HG03025 (cell line): ENCODE results near the gene LSAMP.

ENCODE experiments used
- ATAC-seq: cut with Tn5 transposase; IDR thresholded peaks from one replicate; pipeline ENCODE4 v1.9.1; 2021; ENCODE audit warnings: mild to moderate bottlenecking, moderate library complexity; ENCODE audit not compliant: unreplicated experiment, low FRiP score

LSAMP gene

DNA sequence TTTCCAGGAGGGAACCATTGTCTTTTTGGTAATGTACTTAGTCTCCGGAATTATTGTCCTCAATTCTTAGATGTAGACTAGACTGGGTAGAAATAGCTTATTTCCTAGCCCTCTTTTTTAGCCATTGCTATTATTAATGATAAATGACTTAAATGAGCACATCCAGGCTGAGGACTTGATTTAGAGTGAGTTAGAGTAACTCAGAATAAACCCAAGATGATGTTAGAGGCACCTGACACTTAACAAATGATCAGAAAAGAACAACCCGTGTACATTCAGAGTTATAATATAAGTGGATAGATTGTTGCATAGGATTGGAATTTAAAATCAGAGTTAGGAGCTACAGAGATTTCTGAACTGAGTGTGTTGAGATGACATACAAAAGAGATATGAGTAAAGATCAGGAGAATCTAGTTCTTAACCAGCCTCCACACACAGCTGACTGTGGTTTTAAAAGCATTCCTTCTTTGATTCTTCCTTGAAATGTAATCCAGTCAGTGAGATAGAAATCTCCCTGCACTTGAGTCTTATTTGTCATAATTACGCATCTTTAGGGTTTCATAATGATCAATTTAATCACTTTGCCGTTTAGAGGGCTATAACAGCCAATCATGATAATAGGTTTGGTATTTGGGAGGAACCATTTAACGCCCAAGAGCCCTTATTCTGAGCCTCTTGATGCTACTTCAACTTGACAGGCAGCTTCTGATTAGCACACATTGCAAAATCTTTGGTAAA, 455.4 kb downstream of the LSAMP start:
- ATAC-seq = no peak

DNA sequence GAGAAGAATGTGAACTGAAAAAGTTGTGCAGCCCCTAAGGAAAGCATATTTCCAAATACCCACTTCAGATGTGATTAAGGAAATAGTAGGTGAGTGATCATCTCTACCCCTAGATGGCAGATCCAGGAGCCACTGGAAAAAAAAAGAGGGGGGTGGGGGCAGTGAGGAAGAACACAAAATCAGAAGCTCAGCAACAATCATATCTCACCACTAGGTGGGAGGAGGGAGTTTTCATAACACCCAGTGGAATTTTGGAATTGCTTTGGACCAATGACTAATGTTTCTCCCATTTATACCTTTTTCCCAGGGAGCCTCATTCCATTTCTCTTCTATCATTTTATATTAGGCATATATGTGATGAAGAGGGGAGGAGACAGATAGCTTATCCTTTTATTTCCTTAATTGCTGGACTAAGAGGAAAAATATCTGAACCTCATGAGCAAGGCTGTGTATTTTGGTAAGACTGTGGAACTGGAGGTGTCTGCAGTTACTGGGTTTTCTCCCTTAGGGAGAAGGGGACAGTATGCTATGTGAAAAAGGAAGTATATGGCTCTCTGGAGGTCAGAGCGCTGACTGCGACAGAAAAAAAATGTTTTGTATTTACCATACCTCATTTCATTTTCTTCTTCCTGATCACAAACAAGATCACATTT, 458.6 kb downstream of the LSAMP start:
- no peak for ATAC-seq

DNA sequence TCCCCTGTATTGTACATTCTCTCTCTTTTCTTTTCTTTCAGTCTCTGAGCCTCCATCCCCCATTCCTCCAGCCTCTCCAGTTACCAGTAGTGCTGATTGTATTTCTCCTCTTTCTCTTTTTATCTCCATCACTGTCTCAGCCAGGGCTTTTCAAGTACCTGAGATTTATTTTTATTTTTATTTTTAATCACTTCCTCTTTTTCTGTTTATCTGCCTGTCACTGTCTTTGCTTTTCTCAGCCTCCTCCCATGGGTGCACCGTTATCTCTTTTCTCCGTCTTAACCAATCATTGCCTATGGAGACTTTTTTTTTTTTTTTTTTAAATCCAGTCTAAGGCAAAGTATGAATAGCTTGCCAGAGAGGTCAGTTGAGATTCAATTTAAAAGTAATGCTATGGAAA, 462.7 kb downstream of the LSAMP start:
- no peak for ATAC-seq

DNA sequence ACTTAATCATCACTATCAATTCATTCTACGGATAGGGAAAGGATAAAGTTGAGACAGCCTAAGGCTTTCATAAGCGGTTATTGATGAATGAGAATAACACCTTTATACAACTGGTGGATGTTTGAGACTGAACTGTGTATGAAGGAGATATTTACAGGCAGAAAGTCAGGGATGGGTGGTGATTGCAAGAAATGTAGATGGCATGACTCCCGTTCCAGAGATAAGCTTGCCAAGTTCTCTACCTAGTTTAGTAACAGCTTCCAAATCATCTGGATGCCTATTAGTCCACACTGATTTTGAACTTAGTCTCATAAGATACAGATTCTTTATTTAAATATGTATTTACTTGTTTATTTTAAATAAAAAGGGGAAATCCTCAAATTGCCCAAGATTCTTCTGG, 463.2 kb downstream of the LSAMP start:
- ATAC-seq = no peak

DNA sequence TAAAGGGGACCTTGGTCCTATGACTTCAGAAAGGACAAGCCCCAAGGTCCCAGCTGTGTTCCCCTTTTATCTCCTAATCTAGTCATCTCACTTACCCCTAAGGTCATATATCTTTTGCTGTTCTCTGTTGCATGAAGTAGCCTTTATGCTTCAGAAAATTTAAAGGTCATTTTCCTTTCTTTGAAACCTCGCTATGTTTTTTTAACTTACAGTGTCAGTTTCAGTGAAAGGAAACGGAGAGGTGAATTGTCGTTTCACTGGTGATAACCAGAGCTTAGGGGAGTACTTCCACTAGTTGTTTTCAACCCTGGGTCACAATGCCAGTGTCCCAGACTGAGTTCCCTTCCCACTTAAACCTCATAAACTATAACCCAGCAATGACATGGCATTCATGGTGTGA, 464.6 kb downstream of the LSAMP start:
- peak; percentile 42 for ATAC-seq

DNA sequence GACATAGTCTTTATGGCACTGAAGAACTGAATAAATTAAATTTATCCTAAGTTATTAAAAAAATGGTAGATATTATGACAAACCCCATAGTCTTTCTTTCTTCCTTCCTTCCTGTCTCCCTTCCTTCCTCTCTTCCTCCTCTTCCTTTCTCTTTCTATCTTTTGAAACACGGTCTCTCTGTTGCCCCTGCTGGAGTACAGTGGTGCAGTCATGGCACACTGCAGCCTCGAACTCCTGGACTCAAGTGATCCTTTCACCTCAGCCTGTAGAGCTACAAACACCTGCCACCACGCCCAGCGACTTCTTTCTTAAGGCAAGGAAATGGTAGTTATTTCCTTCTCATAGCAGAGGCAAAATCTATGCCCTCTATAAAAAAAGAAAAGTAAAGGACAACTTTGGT, 467.4 kb downstream of the LSAMP start:
- no peak for ATAC-seq

DNA sequence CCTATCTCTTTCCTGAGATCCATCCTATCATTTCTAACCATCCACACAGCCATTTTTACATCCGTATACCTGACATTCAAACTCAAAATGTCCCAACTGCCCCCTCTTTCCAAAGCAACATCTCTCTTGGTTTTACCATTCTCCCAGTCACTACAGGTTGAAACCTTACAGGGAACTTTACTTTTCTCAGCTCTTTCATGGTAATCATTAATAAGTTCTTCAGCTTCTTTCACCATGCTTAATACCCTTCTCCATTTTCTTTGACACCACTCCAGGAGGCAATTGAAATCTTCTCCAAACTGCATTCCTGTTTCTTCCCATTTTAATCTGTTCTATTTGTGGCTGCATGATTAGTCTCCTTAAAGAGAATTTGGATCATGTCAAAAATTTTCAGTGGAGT, 469.5 kb downstream of the LSAMP start:
- ATAC-seq = no peak

DNA sequence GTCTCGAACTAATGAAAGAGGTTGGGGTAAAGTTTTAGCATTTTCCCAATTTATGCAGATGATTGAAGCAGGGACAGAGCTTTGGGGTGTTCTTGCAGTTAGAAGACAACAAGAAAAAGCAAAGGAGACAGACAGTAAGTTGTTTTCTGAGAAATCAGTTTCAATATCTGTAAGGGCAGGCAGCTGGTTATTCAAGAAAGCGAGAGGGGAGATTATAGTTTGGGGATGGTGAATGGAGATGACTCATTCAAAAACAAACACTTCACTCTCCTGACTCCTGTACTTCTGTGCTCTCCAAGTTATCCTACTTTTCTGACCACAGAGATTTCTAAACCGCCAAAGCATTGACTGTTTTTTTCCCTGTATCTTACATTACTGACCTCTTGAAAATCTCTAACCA, 469.9 kb downstream of the LSAMP start:
- ATAC-seq = peak; percentile 63

DNA sequence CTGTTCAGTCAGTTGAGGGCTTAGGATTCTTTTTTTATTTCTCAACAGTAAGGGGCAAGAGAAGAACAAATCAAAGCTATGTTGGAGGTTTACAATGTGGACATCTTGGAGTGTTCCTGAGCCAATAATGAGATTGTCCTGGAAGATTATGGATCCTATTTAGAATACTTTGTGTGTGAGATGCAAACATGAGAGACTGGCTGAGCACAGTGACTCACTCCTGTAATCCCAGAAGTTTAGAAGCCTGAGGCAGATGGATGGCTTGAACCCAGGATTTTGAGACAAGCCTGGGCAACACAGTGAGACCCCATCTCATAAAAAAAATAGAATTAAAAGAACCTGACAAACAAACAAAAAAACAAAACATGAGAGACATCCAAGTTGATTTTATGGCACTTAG, 470.3 kb downstream of the LSAMP start:
- no peak for ATAC-seq

DNA sequence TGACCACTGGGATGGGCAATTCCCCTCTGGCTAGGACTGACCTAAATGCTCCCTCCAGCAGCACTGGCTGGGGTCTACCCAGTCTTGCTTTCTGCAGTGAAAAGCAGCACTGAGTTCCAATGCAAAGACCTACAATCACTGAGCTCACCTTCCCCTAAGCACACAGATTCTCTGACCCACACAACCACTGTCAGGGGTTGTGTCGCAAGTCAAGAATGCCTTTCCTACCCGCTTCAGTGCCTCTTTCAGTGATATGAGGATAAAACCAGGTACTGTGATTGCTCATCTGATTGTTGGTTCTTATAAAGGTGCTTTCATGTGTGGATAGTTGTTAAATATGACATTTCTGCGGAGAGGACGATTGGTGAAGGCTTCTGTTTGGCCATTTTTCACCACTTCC, 476.4 kb downstream of the LSAMP start:
- no peak for ATAC-seq

DNA sequence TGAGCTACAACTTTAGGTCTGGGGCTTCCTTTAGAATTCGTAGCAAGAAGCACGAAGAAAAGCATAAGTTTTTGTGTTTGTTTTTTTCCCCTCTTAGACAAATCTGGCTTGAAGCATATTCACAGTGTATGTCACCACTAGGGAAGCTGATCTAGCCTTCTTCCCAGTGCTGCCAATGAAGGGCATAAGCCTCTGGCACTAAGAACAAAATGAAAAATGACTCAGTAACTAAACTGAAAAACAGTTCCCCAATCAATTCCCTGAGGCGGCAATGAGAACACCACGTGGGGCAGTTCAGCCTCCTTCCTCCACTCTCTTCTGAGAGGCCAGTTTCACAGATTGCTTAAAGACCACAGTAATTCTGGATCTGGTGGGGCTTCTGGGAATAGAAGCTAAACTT, 483.9 kb downstream of the LSAMP start:
- ATAC-seq = no peak

DNA sequence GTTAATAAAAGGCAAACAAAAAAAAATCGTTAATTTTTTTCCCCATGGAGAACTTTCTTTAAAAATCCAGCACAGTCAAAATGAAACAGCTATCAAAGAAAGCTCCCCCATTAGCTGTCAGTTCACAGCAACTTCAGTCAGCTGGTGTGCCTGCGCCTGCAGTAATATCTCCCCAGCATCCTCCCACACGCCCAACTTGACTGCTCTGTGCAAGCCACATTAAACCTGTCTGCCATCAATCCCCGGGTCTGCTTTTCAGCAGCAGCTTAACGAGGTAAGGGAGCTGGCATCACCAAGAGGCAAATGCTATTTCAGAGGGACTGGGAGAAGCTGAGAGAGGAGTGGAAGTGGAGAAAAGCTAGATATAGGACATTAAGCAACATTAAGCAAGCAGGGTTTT, 484.5 kb downstream of the LSAMP start:
- ATAC-seq = peak; percentile 87

DNA sequence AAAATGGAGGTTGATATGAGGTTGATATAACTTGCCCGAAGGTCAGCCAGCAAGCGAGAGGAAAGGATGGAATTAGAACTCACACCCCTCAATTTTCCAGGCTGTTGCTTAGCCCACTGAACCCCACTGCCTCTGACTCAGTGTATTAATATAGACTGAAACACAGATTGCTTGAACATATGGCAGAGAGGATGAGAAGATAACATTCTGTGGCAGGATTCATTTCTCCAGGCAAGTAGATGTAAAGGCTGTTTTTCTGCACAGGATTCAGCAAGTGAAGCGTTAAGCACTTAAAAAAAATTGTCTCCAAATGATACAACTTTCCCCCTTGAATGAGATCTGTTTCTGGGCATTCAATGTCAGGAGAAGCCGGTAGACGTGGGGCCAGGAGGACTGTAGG, 486.8 kb downstream of the LSAMP start:
- ATAC-seq = no peak

DNA sequence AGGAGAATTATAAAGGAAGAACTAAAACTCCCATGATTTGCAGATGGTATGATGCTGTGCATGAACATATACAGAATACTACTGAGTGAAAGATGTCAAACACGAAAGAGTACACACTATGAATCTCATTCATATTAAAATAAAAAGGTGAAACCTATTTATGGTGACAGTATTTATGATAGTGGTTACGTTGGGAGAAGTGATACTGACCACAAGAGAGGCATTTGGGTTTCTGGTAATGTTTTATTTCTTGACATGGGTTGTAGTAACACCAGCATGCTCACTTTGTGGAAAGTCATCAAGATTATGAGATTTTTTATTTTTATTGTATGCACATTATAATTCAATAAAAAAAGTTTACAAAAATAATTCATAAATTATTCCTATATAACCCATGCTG, 498.0 kb downstream of the LSAMP start:
- no peak for ATAC-seq

DNA sequence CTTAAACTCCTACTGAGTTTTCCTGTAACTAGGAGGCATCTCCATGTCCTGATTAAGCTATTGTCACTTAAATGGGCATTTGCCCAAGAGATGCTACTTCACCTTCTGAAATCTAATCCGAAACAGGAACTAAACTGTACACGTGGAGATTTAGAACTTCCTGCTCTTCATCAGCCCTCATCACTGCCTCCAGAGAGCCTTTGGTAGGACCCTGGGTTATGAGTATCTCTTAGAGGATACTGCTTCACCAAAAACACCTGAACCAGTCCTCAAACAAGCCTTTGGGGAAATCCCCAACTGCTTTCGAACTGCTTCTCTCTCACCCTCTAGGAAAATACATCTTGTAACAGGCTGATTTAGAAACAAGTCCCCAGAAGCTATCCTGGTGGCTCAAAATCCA, 501.7 kb downstream of the LSAMP start:
- peak; percentile 54 for ATAC-seq

DNA sequence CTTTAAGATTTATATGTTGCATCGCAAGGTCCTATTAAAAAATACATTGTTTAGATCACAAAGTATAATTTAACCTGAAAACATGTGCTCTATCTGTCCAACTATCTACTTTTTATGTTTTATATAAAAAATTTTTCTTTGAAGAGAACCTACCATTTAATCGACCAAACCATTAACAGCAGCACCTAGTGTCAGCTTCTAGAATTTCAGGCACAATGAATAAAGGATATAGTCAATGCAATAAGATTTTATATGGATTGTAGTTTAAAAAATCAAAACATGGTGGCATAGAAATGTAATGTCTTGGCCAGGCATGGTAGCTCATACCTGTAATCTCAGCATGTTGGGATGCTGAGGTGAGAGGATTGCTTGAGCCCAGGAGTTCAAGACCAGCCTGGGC, 508.2 kb downstream of the LSAMP start:
- no peak for ATAC-seq

DNA sequence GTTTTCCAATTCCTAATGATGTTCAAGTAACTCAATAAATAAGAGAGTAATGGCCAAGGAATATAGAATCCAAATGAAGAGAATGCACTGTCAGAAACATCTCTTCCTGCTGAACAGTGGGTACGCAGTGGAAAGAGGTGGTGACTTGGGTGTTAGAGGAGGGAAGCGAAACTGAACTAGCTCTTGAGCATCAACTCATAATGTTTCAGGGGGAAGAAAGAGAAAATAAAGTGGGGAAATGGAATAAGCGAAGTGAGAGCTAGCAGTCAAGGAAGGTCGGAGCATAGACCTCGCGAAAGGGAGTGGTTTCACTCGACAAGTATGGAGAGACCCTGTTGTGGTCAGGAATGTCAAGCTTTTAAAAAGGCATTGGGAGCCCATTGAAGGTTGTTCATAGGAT, 512.5 kb downstream of the LSAMP start:
- ATAC-seq = peak; percentile 76

DNA sequence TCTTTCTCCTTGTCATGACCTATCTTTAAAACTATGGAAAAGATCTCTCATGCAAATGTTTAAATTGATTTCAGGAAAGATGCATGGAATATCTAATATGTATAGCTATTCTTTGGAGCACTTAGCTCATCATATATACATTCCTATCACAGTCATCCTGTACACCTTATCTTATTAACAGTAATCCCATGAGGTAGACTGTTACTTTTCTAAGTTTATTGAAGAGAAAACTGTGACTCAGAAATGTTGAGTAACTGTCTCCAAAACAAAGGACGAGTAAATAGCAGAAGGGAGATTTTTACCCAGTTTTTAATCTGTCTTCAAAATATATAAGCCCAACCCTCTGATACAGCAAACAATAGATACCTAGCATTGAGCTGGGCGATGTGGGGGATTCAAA, 513.7 kb downstream of the LSAMP start:
- ATAC-seq = no peak

DNA sequence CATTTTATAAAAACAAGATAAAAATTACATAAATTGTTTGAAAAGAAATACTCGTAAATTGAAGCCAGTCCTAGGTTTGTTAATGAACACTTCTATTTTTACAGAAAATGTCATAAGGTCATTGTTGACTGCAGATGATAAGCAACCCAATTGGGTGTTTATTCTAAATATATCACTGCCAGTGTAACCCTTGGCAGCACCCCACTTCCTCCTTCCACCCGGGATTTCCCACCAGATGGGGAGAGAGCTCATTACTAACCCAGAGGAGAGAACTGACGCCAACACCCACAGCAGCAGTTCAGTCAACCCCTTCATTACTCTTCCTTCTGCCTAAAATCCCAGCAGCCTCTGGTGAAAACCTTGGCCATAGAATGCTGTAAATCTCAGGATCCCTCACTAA, 514.4 kb downstream of the LSAMP start:
- no peak for ATAC-seq

DNA sequence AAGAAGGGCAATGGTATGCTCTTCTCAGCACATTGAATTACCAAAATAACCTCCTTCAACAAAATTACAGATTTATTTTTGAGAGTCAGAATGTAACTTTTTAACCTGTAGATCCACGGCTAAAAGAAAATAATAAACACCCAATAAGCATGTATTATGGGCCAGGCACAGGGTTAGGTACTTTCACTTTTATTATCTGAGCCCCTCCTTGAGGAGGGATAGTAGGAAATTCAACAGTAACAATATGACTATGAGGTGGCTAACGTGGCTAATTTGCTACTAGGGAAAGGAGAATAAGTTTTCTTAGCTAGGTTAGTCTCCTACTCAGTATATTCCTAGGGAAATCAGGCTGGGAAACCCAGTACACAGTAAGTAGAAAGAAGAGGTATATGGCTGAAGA, 515.1 kb downstream of the LSAMP start:
- no peak for ATAC-seq

DNA sequence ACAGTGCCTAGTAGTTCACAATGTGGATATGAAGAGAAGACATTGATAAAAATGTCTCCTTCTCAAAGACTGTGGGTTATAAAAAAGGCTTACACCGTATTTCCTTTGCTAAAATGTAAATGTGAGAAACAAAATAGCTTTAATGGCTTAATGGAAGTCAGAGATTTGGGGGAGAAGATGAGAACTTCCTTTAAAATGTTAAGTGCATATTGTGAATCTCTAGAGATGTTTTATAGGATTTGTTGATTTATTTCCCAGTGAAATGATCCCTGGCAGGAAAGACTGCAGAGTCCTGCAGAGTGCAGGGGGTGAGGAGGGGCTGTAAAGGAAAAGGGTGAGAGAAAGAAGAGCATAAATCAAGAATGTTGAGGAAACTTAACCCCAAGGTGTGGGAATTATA, 516.9 kb downstream of the LSAMP start:
- ATAC-seq = no peak

DNA sequence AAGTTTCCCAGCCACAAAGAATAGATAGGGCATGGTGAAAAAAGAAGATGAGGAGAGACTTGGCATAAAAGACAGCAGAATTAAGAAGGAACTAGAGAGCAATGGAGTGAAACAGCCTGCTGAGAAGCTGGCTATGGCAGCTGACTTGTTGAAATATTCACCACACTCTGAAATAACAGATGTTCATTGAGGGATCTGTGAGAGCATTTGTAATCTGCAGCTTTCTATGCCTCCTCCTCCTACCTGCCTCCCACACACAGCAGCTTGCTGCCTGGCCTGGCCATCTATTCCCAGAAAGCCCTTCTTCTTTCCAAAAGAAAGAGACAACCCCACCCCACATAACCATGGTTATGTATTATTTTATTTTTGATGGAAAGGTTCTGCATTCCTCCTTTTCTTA, 518.1 kb downstream of the LSAMP start:
- ATAC-seq = no peak
